Fibroblast of lung (primary cell): Measurements from ENCODE around the gene CCDC187. TPM values are rescaled to one million over a fixed set of nuclear protein-coding genes. Genes with fewer than 3 reads are reported as not detected.

Experiments used
- DNase-seq, 2 donors: peaks; one replicate each; pipeline versions ENCODE4 v3.0.0 to v3.0.0-alpha.2; 2010; ENCODE audit warnings: low read depth in 2 of 2
- H2AFZ ChIP-seq: 2 replicates; pipeline ENCODE4 v1.5.1; 2012; ENCODE audit warnings: low read length, control low read depth, inconsistent platforms
- H3K27ac ChIP-seq: 2 replicates; pipeline ENCODE4 v1.5.1; 2011; ENCODE audit warnings: low read length, control low read depth; ENCODE audit not compliant: insufficient read depth
- H3K27me3 ChIP-seq: 2 replicates; pipeline ENCODE4 v1.5.1; 2011; ENCODE audit warnings: mild to moderate bottlenecking, low read length; ENCODE audit not compliant: control insufficient read depth, insufficient read depth
- H3K36me3 ChIP-seq: 2 replicates; pipeline ENCODE4 v1.5.1; 2011; ENCODE audit warnings: low read length; ENCODE audit not compliant: control insufficient read depth, insufficient read depth
- H3K4me1 ChIP-seq: 2 replicates; pipeline ENCODE4 v1.5.1; 2011; ENCODE audit warnings: low read length; ENCODE audit not compliant: control insufficient read depth, insufficient read depth; ENCODE audit errors: extremely low read depth
- H3K4me2 ChIP-seq: 2 replicates; pipeline ENCODE4 v1.5.1; 2011; ENCODE audit warnings: low read length, control low read depth; ENCODE audit not compliant: insufficient read depth; ENCODE audit errors: extremely low read depth
- H3K4me3 ChIP-seq, 4 experiments: fragments of 200-600 bp in 1 of 4; sonication (generic) in 1 of 4; replicated peaks in 1 of 4; 2 replicates each; pipeline ENCODE4 v1.5.1; 2011 to 2016; ENCODE audit warnings: low read length in 4 of 4, low read depth in 3 of 4, mild to moderate bottlenecking in 3 of 4, control low read depth in 2 of 4, inconsistent platforms in 1 of 4, mixed read lengths in 1 of 4; ENCODE audit not compliant: insufficient read depth in 1 of 4; ENCODE audit errors: control extremely low read depth in 1 of 4
- H3K79me2 ChIP-seq: 2 replicates; pipeline ENCODE4 v1.5.1; 2012; ENCODE audit warnings: mild to moderate bottlenecking, low read length, inconsistent platforms; ENCODE audit not compliant: control insufficient read depth, insufficient read depth
- H3K9ac ChIP-seq: 2 replicates; pipeline ENCODE4 v1.5.1; 2011; ENCODE audit warnings: mild to moderate bottlenecking, low read length, control low read depth; ENCODE audit not compliant: insufficient read depth
- H3K9me3 ChIP-seq: 2 replicates; pipeline ENCODE4 v1.5.1; 2012; ENCODE audit warnings: low read depth, low read length; ENCODE audit not compliant: control insufficient read depth, insufficient read depth
- H4K20me1 ChIP-seq: 2 replicates; pipeline ENCODE4 v1.5.1; 2011; ENCODE audit warnings: low read length; ENCODE audit not compliant: control insufficient read depth, insufficient read depth; ENCODE audit errors: extremely low read depth
- CTCF ChIP-seq, 2 donors: IDR thresholded peaks in 1 of 2; conservative IDR thresholded peaks in 1 of 2; 1 replicate in 1 of 2; 2 replicates in 1 of 2; pipeline ENCODE4 v1.5.1; 2011 to 2012; ENCODE audit warnings: low read length in 2 of 2, control low read depth in 1 of 2, inconsistent platforms in 1 of 2, low read depth in 1 of 2, mild to moderate bottlenecking in 1 of 2
- EZH2 ChIP-seq: IDR thresholded peaks from 2 replicates; pipeline ENCODE4 v1.5.1; 2012; ENCODE audit warnings: low read length, control low read depth, mild to moderate bottlenecking; ENCODE audit errors: missing control alignments
- polyA plus RNA-seq, 2 donors: library from polyadenylated mRNA; depleted of rRNA in 1 of 2; stranded (reverse) in 1 of 2; unstranded in 1 of 2; fragments of >200 nt; gene quantifications; 2 replicates each; pipeline ENCODE4 v1.2.1, GENCODE V29; 2011 to 2012; ENCODE audit warnings: missing spikeins in 1 of 2
- total RNA-seq: library from RNA; depleted of rRNA; stranded (reverse); fragments of >200 nt; gene quantifications from 2 replicates; pipeline ENCODE4 v1.2.1, GENCODE V29; 2014

CCDC187 gene
- total and polyA plus RNA-seq, 2 donors (not counting 1 experiment from before 2014, with no cell fraction given): not detected

GRCh38 chr9:136351252-136351800, 47.4 kb upstream of the CCDC187 start:
- no peak for DNase-seq
- Histone ChIP-seq H3K4me2 (no peak overlapping the region), H4K20me1 (no peaks in the 10 kb centered on the region), H3K27ac (no peak overlapping the region), H3K9ac (no peak overlapping the region), H3K36me3 (peaks cover 22% of the 10 kb centered on the region), H3K4me3 (no peak overlapping the region), H3K79me2 (no peaks in the 10 kb centered on the region), H2AFZ (no peak overlapping the region), H3K4me1 (peaks cover 5% of the 10 kb centered on the region), H3K9me3 (no peaks in the 10 kb centered on the region), H3K27me3 (no peaks in the 10 kb centered on the region)
- TF ChIP-seq EZH2: no peak
- TF ChIP-seq CTCF (conservative IDR thresholded peaks at IDR 0.05 in 1 of 2, IDR thresholded peaks at IDR 0.05 in 1 of 2; ENCODE audit: low read depth in 1 of 2, low read length in 2 of 2): no peak

GRCh38 chr9:136349546-136349945, 45.7 kb upstream of the CCDC187 start:
- peaks cover 16% of the 10 kb centered on the region for H3K36me3 ChIP-seq
- peaks cover 19% of the 10 kb centered on the region for H3K4me1 ChIP-seq
- H3K79me2 ChIP-seq: no peaks in the 10 kb centered on the region
- H3K4me2 ChIP-seq: no peak overlapping the region
- H3K9ac ChIP-seq: no peak overlapping the region
- no peak overlapping the region for H3K27ac ChIP-seq
- DNase-seq: no peak
- H3K4me3 ChIP-seq: no peak overlapping the region
- no peaks in the 10 kb centered on the region for H3K27me3 ChIP-seq
- TF ChIP-seq CTCF (conservative IDR thresholded peaks at IDR 0.05 in 1 of 2, IDR thresholded peaks at IDR 0.05 in 1 of 2; ENCODE audit: low read depth in 1 of 2, low read length in 2 of 2) (no peak), EZH2 (no peak)
- no peaks in the 10 kb centered on the region for H4K20me1 ChIP-seq
- H2AFZ ChIP-seq: no peak overlapping the region
- H3K9me3 ChIP-seq: no peaks in the 10 kb centered on the region

GRCh38 chr9:136348691-136349090, 44.8 kb upstream of the CCDC187 start:
- peaks cover 17% of the 10 kb centered on the region for H3K36me3 ChIP-seq

More at GRCh38 chr9:136348691-136349090, 44.8 kb upstream of the CCDC187 start:
- Histone ChIP-seq H3K4me3 (no peak overlapping the region), H3K27me3 (no peaks in the 10 kb centered on the region), H3K27ac (no peak overlapping the region), H3K4me2 (no peak overlapping the region), H2AFZ (no peak overlapping the region), H4K20me1 (no peaks in the 10 kb centered on the region), H3K4me1 (peaks cover 17% of the 10 kb centered on the region), H3K9ac (no peak overlapping the region), H3K79me2 (no peaks in the 10 kb centered on the region), H3K9me3 (no peaks in the 10 kb centered on the region)
- no peak for DNase-seq
- TF ChIP-seq CTCF (conservative IDR thresholded peaks at IDR 0.05 in 1 of 2, IDR thresholded peaks at IDR 0.05 in 1 of 2; ENCODE audit: low read depth in 1 of 2, low read length in 2 of 2): no peak
- TF ChIP-seq EZH2: no peak
